B cell (primary cell): ENCODE data around the gene UQCC5.

Experiments
- CTCF ChIP-seq: fragments of 200-600 bp; IDR thresholded peaks from one replicate; pipeline ENCODE4 v1.8.0; 2022; ENCODE audit warnings: antibody characterized with exemption, mild to moderate bottlenecking
- EZH2 ChIP-seq: IDR thresholded peaks from 2 replicates; pipeline ENCODE4 v1.6.1; 2012; ENCODE audit warnings: borderline replicate concordance, low read depth, mild to moderate bottlenecking, moderate library complexity, low read length; ENCODE audit not compliant: insufficient read depth, poor library complexity, severe bottlenecking

- TF ChIP-seq CTCF = no peak
- no peak for TF ChIP-seq EZH2
These were observed 46.1 kb upstream of the UQCC5 start for GRCh38 chr3:52490035-52490938.
